Upper lobe of left lung (tissue), 6 donors: ENCODE data around the gene FBXO9. TPM values are rescaled to one million over a fixed set of nuclear protein-coding genes. Genes with fewer than 3 reads are reported as not detected.
"Not testable (repeated sequence)": the region's sequence is repeated elsewhere in the genome, so short reads cannot be mapped to it uniquely, and the experiment has no call there.

Experiments
- ATAC-seq, 2 donors: fragments of 200-7000 bp; cut with Tn5 transposase; one replicate each; pipeline ENCODE4 v1.9.1; 2022; ENCODE audit warnings: mild to moderate bottlenecking in 2 of 2, moderate library complexity in 2 of 2; ENCODE audit not compliant: low FRiP score in 2 of 2
- DNase-seq, 2 donors: peaks; one replicate each; pipeline ENCODE4 v3.0.0-alpha.2; 2019 to 2020
- H3K27ac ChIP-seq, 4 donors: fragments of 200-600 bp; sonication (generic); one replicate each; pipeline ENCODE4 v1.5.1; 2016 to 2019
- H3K27me3 ChIP-seq, 4 donors: fragments of 200-600 bp; sonication (generic); one replicate each; pipeline ENCODE4 v1.5.1; 2017 to 2019
- H3K36me3 ChIP-seq, 4 donors: fragments of 200-600 bp; sonication (generic); one replicate each; pipeline ENCODE4 v1.5.1; 2016 to 2019
- H3K4me1 ChIP-seq, 4 donors: fragments of 200-600 bp; sonication (generic); one replicate each; pipeline ENCODE4 v1.5.1; 2018 to 2019
- H3K4me3 ChIP-seq, 4 donors: fragments of 200-600 bp; sonication (generic); one replicate each; pipeline ENCODE4 v1.5.1; 2017 to 2019; ENCODE audit warnings: mild to moderate bottlenecking in 2 of 4, moderate library complexity in 1 of 4
- H3K9me3 ChIP-seq, 4 donors: fragments of 200-600 bp; sonication (generic); one replicate each; pipeline ENCODE4 v1.5.1; 2018 to 2019
- EP300 ChIP-seq, 4 donors: sonication (generic); formaldehyde crosslinking; IDR thresholded peaks; one replicate each; pipeline ENCODE4 v1.5.1; 2017; ENCODE audit warnings: antibody characterized with exemption in 4 of 4, control low read depth in 2 of 4
- POLR2A ChIP-seq, 4 donors: fragments of 450-650 bp; IDR thresholded peaks; one replicate each; pipeline ENCODE4 v1.5.1; 2016 to 2017; ENCODE audit warnings: antibody characterized with exemption in 4 of 4, mild to moderate bottlenecking in 2 of 4
- POLR2AphosphoS5 ChIP-seq, 2 donors: sonication (generic); formaldehyde crosslinking; IDR thresholded peaks; one replicate each; pipeline ENCODE4 v1.5.1; 2017; ENCODE audit warnings: antibody characterized with exemption in 2 of 2
- WGBS, 2 donors: methylation state at CpG; one replicate each; pipeline ENCODE4 v1.1.5; 2017 to 2018; 5-methylcytosine and 5-hydroxymethylcytosine counted together
- total RNA-seq, 6 donors: library from RNA; depleted of rRNA in 4 of 6; stranded (reverse); fragments of >200 nt in 4 of 6; gene quantifications; one replicate each; pipeline versions ENCODE4 v1.1.0 to v1.2.1, GENCODE V29; 2016 to 2021
- TF ChIP-seq, protein P1 (sequence below), 6 experiments: fragments of 450-650 bp in 4 of 6; fragments of 200-600 bp in 2 of 6; sonication (generic) in 2 of 6; IDR thresholded peaks; one replicate each; pipeline ENCODE4 v1.5.1; 2016 to 2019; ENCODE audit warnings: antibody characterized with exemption in 6 of 6
- donor health status: DM: no; HTN: no; CAD: no; lungs with moderate emphysema.
- donor health status: DM: no; HTN: yes; CAD: no; lungs with severe emphysema.

The FBXO9 gene
- total RNA-seq, 6 donors from 2014 or later = 56.2 to 98.5 (median 83.0) TPM

- no peaks in the 10 kb centered on the region for H3K9me3 ChIP-seq
- TF ChIP-seq EP300 (IDR thresholded peaks at IDR 0.05) = no peak
- TF ChIP-seq POLR2A (IDR thresholded peaks at IDR 0.05) = no peak
- no peak for TF ChIP-seq POLR2AphosphoS5 (IDR thresholded peaks at IDR 0.05)
- TF ChIP-seq, protein P1, sequence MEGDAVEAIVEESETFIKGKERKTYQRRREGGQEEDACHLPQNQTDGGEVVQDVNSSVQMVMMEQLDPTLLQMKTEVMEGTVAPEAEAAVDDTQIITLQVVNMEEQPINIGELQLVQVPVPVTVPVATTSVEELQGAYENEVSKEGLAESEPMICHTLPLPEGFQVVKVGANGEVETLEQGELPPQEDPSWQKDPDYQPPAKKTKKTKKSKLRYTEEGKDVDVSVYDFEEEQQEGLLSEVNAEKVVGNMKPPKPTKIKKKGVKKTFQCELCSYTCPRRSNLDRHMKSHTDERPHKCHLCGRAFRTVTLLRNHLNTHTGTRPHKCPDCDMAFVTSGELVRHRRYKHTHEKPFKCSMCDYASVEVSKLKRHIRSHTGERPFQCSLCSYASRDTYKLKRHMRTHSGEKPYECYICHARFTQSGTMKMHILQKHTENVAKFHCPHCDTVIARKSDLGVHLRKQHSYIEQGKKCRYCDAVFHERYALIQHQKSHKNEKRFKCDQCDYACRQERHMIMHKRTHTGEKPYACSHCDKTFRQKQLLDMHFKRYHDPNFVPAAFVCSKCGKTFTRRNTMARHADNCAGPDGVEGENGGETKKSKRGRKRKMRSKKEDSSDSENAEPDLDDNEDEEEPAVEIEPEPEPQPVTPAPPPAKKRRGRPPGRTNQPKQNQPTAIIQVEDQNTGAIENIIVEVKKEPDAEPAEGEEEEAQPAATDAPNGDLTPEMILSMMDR (IDR thresholded peaks at IDR 0.05) = no peak
- no peak overlapping the region for H3K4me3 ChIP-seq
- DNase-seq = no peak
- no peaks in the 10 kb centered on the region for H3K27me3 ChIP-seq
- peaks cover 6 to 18% (median 17%) of the 10 kb centered on the region in 4 donors for H3K36me3 ChIP-seq
- no peak overlapping the region for H3K27ac ChIP-seq
- 68 to 76% methylated on average over 4 of the region's 4 CpGs for WGBS, 2 donors
- H3K4me1 ChIP-seq = peaks cover 0 to 15% (median 9%) of the 10 kb centered on the region in 4 donors
- no peak for ATAC-seq
These were observed 20.6 kb upstream of the FBXO9 start for GRCh38 chr6:53044572-53044971.

GRCh38 chr6:53045891-53046673 lies 19.1 kb upstream of the FBXO9 start:
- Histone ChIP-seq H3K36me3 (peaks cover under 1 to 3% (median 1%) of the 10 kb centered on the region in 4 donors), H3K4me1 (peaks cover 0 to 15% (median 9%) of the 10 kb centered on the region in 4 donors), H3K27ac (no peak overlapping the region), H3K27me3 (no peaks in the 10 kb centered on the region), H3K9me3 (no peaks in the 10 kb centered on the region), H3K4me3 (no peak overlapping the region)
- DNase-seq (no peak), ATAC-seq (no peak)
- TF ChIP-seq, protein P1 (IDR thresholded peaks at IDR 0.05) = no peak
- no peak for TF ChIP-seq POLR2AphosphoS5 (IDR thresholded peaks at IDR 0.05)
- TF ChIP-seq EP300 (IDR thresholded peaks at IDR 0.05) = no peak
- TF ChIP-seq POLR2A (IDR thresholded peaks at IDR 0.05) = no peak
- 84 to 97% methylated on average over 1 of the region's 1 CpG for WGBS, 2 donors

DNA sequence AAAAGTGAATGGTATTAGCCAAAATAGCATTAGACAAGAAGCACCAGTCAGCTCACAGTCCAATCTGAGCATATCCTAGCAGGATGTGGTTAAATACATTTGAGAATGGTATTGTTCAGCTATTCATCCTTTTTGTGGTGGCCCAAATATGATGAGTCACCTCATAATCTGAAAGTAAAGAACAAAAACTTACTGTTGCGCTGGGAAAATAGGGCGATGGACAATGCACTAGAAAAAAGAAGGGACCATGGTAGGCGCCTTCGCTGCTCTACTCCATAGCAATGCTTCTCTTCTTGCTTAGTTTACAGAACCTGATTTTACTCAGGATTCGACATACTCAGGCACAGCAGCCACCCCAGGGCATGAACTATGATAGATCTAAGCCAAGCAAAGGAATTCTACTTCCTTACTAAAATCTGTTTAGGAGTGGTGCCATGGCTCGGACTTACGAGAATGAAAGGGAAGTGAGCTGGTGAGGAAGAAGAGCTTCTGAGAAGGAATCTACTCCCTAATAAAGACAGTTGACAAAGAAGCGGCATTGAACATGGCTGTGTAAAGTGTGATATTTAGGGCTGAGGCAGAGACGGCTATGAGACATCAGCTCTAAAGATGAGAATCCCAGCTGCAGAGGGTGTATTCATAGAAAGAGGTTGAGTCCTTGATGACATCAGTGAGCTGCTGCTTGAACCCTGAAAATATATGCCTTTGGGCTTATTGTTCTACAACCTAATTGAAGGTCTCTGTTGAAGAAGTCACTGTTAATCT lies 16.6 kb upstream of the FBXO9 start:
- no peak overlapping the region for H3K27ac ChIP-seq
- DNase-seq (no peak), ATAC-seq (peak in 1 of 2 donors; percentile 60)
- WGBS, 2 donors = 78% methylated on average over 9 of the region's 9 CpGs
- H3K27me3 ChIP-seq = no peaks in the 10 kb centered on the region
- no peak for TF ChIP-seq POLR2A (IDR thresholded peaks at IDR 0.05)
- no peak for TF ChIP-seq POLR2AphosphoS5 (IDR thresholded peaks at IDR 0.05)
- no peak for TF ChIP-seq EP300 (IDR thresholded peaks at IDR 0.05)
- TF ChIP-seq, protein P1 (IDR thresholded peaks at IDR 0.05) = no peak
- no peak overlapping the region for H3K4me3 ChIP-seq
- no peaks in the 10 kb centered on the region for H3K36me3 ChIP-seq
- no peaks in the 10 kb centered on the region for H3K9me3 ChIP-seq
- peaks cover 0 to 5% (median 3%) of the 10 kb centered on the region in 4 donors for H3K4me1 ChIP-seq

DNA sequence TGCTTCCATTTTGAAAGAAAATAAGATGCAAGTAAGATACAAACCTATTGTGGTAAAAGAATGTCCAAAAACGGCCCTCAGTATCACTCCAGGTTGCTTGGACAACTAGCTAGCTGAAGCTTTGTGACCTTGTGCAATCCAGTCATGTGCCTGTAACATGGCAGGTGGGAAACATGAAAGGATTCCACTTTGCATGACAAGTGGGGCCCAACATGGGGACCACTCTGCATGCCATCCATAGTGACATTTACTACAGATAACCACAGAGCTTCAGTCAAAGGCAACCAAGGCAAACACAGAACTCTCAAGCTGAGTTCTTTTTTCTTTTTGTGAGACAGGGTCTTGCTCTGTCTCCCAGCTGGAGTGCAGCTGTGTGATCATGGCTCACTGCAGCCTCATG lies 15.8 kb upstream of the FBXO9 start:
- TF ChIP-seq POLR2AphosphoS5 (IDR thresholded peaks at IDR 0.05) (no peak), POLR2A (IDR thresholded peaks at IDR 0.05) (no peak), EP300 (IDR thresholded peaks at IDR 0.05) (no peak)
- TF ChIP-seq, protein P1 (IDR thresholded peaks at IDR 0.05) = no peak
- ATAC-seq (no peak), DNase-seq (no peak)
- Histone ChIP-seq H3K4me1 (no peaks in the 10 kb centered on the region), H3K36me3 (no peaks in the 10 kb centered on the region), H3K9me3 (no peaks in the 10 kb centered on the region), H3K27ac (no peak overlapping the region), H3K27me3 (no peaks in the 10 kb centered on the region), H3K4me3 (no peak overlapping the region)
- WGBS, 2 donors = 77% methylated on average over 1 of the region's 1 CpG

GRCh38 chr6:53052152-53052551 lies 13.1 kb upstream of the FBXO9 start:
- not testable (repeated sequence) for H3K9me3 ChIP-seq, H3K36me3 ChIP-seq, ATAC-seq, H3K27me3 ChIP-seq, H3K27ac ChIP-seq, H3K4me3 ChIP-seq, DNase-seq
- WGBS, 2 donors = 94 to 100% methylated on average over 2 to 3 of the region's 3 CpGs
- H3K4me1 ChIP-seq = peaks cover 8 to 19% (median 11%) of the 10 kb centered on the region in 4 donors
